WERI-Rb-1 (cell line): Measurements from ENCODE around the gene UBE2L3.

Source experiments
- DNase-seq: peaks from one replicate; pipeline ENCODE4 v3.0.0-alpha.2; 2020
- H3K27ac ChIP-seq: fragments of 250-450 bp; sonication (Bioruptor Pico); 2 replicates; pipeline ENCODE4 v1.5.1; 2020; ENCODE audit warnings: mild to moderate bottlenecking, moderate library complexity
- H3K27me3 ChIP-seq: fragments of 250-450 bp; sonication (Bioruptor Pico); 2 replicates; pipeline ENCODE4 v1.5.1; 2021; ENCODE audit warnings: mild to moderate bottlenecking, low read depth, moderate library complexity; ENCODE audit not compliant: insufficient read depth, severe bottlenecking
- H3K36me3 ChIP-seq: fragments of 250-450 bp; sonication (Bioruptor Pico); 2 replicates; pipeline ENCODE4 v1.5.1; 2020; ENCODE audit warnings: mild to moderate bottlenecking, moderate library complexity
- H3K4me3 ChIP-seq: 2 replicates; pipeline ENCODE4 v1.5.1; 2011; ENCODE audit warnings: low read depth, mild to moderate bottlenecking, control low read depth, low read length
- H3K9me3 ChIP-seq: fragments of 250-450 bp; sonication (Bioruptor Pico); 2 replicates; pipeline ENCODE4 v1.5.1; 2021; ENCODE audit warnings: mild to moderate bottlenecking, moderate library complexity; ENCODE audit not compliant: severe bottlenecking
- CTCF ChIP-seq: IDR thresholded peaks from 2 replicates; pipeline ENCODE4 v1.5.1; 2011; ENCODE audit warnings: low read depth, mild to moderate bottlenecking, control low read depth, inconsistent platforms, low read length

The UBE2L3 gene

GRCh38 chr22:21663738-21664137, 96.2 kb downstream of the UBE2L3 start:
- H3K4me3 ChIP-seq: no peak overlapping the region
- DNase-seq: no peak
- H3K9me3 ChIP-seq: no peaks in the 10 kb centered on the region
- H3K27ac ChIP-seq: no peak overlapping the region
- H3K27me3 ChIP-seq: no peaks in the 10 kb centered on the region
- peaks cover 3% of the 10 kb centered on the region; the same call in 1 of the 2 replicates for H3K36me3 ChIP-seq
- TF ChIP-seq CTCF: no peak

- Histone ChIP-seq H3K9me3 (no peaks in the 10 kb centered on the region), H3K4me3 (peak overlapping the region; percentile 96), H3K27ac (peak overlapping the region; percentile 70), H3K27me3 (no peaks in the 10 kb centered on the region), H3K36me3 (peaks cover 6% of the 10 kb centered on the region; the same call in 1 of the 2 replicates)
- DNase-seq: no peak
- no peak for TF ChIP-seq CTCF
Observed at GRCh38 chr22:21665047-21665851, 97.7 kb downstream of the UBE2L3 start.

GRCh38 chr22:21666786-21667185, 99.3 kb downstream of the UBE2L3 start:
- H3K4me3 ChIP-seq: peak overlapping the region; percentile 96
- DNase-seq: no peak
- no peaks in the 10 kb centered on the region for H3K27me3 ChIP-seq
- peaks cover 21% of the 10 kb centered on the region for H3K36me3 ChIP-seq
- H3K9me3 ChIP-seq: no peaks in the 10 kb centered on the region
- no peak for TF ChIP-seq CTCF
- H3K27ac ChIP-seq: peak overlapping the region; percentile 70

GRCh38 chr22:21669026-21669425, 101.5 kb downstream of the UBE2L3 start:
- H3K9me3 ChIP-seq: no peaks in the 10 kb centered on the region
- no peak for DNase-seq
- no peak for TF ChIP-seq CTCF
- peaks cover 25% of the 10 kb centered on the region for H3K36me3 ChIP-seq
- no peaks in the 10 kb centered on the region for H3K27me3 ChIP-seq
- no peak overlapping the region for H3K4me3 ChIP-seq
- no peak overlapping the region for H3K27ac ChIP-seq

- Histone ChIP-seq H3K9me3 (no peaks in the 10 kb centered on the region), H3K27ac (no peak overlapping the region), H3K4me3 (no peak overlapping the region), H3K27me3 (no peaks in the 10 kb centered on the region), H3K36me3 (peaks cover 42% of the 10 kb centered on the region)
- TF ChIP-seq CTCF: peak; percentile 30; the same call in 1 of the 2 replicates
- no peak for DNase-seq
Observed at GRCh38 chr22:21672107-21672629, 104.7 kb downstream of the UBE2L3 start.
